ENCODE data around the gene METTL15.

- no peak for TF ChIP-seq POLR2A (IDR thresholded peaks at IDR 0.05)
- no peak for TF ChIP-seq CTCF (IDR thresholded peaks at IDR 0.05)
Observed at GRCh38 chr11:28346209-28346608, 238.0 kb downstream of the METTL15 start.
